ENCODE data around the gene CKAP2L. TPM values are rescaled to one million over a fixed set of nuclear protein-coding genes. Genes with fewer than 3 reads are reported as not detected.

Gene CKAP2L
- total RNA-seq, 4 donors from 2014 or later = 0.07 to 0.16 TPM; not detected in 2

GRCh38 chr2:112688086-112688880 lies 76.1 kb downstream of the CKAP2L start:
- H3K27ac ChIP-seq = no peak overlapping the region
- no peak overlapping the region for H3K4me3 ChIP-seq
- no peaks in the 10 kb centered on the region for H3K9me3 ChIP-seq
- no peaks in the 10 kb centered on the region for H3K27me3 ChIP-seq
- in situ Hi-C loops (cut with MboI; ENCODE audit: low sequenced_read_pairs in 4 of 4) = loop anchor here in 2 of 4 donors (5.0 to 10.0 kb wide), 2 partner anchors 63 to 86 kb away; no protein-coding TSS in a partner anchor
- intact Hi-C loops (cut with DNase I; ENCODE audit: low total_unique reads) = no loop called here
- TF ChIP-seq CTCF (IDR thresholded peaks at IDR 0.05 in 4 of 5, conservative IDR thresholded peaks at IDR 0.05 in 1 of 5) = no peak
- TF ChIP-seq POLR2A (IDR thresholded peaks at IDR 0.05) = no peak
- ATAC-seq = no peak
- peaks cover 0 to 11% of the 10 kb centered on the region in 2 donors for H3K4me1 ChIP-seq
- DNase-seq = no peak
- no peaks in the 10 kb centered on the region for H3K36me3 ChIP-seq

- no peaks in the 10 kb centered on the region for H3K9me3 ChIP-seq
- TF ChIP-seq POLR2A (IDR thresholded peaks at IDR 0.05) = no peak
- no peak for TF ChIP-seq CTCF (IDR thresholded peaks at IDR 0.05 in 4 of 5, conservative IDR thresholded peaks at IDR 0.05 in 1 of 5)
- DNase-seq (no peak), ATAC-seq (no peak)
- intact Hi-C loops (cut with DNase I; ENCODE audit: low total_unique reads) (no loop called here), in situ Hi-C loops (cut with MboI; ENCODE audit: low sequenced_read_pairs in 4 of 4) (loop anchor here in 2 of 4 donors (5.0 to 10.0 kb wide), 2 partner anchors 63 to 85 kb away; no protein-coding TSS in a partner anchor)
- H3K4me1 ChIP-seq = peaks cover 0 to 11% of the 10 kb centered on the region in 2 donors
- H3K4me3 ChIP-seq = no peak overlapping the region
- H3K36me3 ChIP-seq = no peaks in the 10 kb centered on the region
- H3K27ac ChIP-seq = no peak overlapping the region
- no peaks in the 10 kb centered on the region for H3K27me3 ChIP-seq
Measured at GRCh38 chr2:112687522-112687921, 76.9 kb downstream of the CKAP2L start.

Other genes starting within 250 kb of the CKAP2L start
- 10 to 100 TPM; 13.0 to 18.1 (median 13.3) TPM for gene POLR1B, start 222.1 kb downstream of the CKAP2L start, total RNA-seq
- gene CHCHD5, start 180.0 kb downstream of the CKAP2L start, total RNA-seq = 10 to 100 TPM; 13.2 to 26.6 (median 24.1) TPM
- gene SLC20A1, start 118.7 kb downstream of the CKAP2L start, total RNA-seq = 10 to 100 TPM in 1 of 4 donors, 1 to 10 TPM in 3; 6.9 to 85.7 (median 9.2) TPM
- not detected for gene NT5DC4, start 43.6 kb downstream of the CKAP2L start, total RNA-seq
- gene IL1A, start 19.9 kb upstream of the CKAP2L start, total RNA-seq = not detected
- not detected for gene IL1B, start 72.2 kb upstream of the CKAP2L start, total RNA-seq
- gene IL37, start 146.6 kb upstream of the CKAP2L start, total RNA-seq = not detected
- not detected for gene IL36G, start 213.4 kb upstream of the CKAP2L start, total RNA-seq
- not detected for gene IL36A, start 240.8 kb upstream of the CKAP2L start, total RNA-seq